Thymus (tissue), 11 donors: Measurements from ENCODE around the gene TANC2. TPM values are rescaled to one million over a fixed set of nuclear protein-coding genes. Genes with fewer than 3 reads are reported as not detected.

Experiments
- DNase-seq, 9 donors: peaks; one replicate each; pipeline ENCODE4 v3.0.0-alpha.2; 2013; ENCODE audit warnings: low spot score in 9 of 9, low read depth in 6 of 9, missing footprints in 1 of 9
- H3K27ac ChIP-seq, 2 donors: one replicate each; pipeline ENCODE4 v1.5.1; 2013; ENCODE audit warnings: control low read depth in 1 of 2, low read depth in 1 of 2, low read length in 1 of 2, mild to moderate bottlenecking in 1 of 2, moderate library complexity in 1 of 2
- H3K27me3 ChIP-seq, 2 donors: one replicate each; pipeline ENCODE4 v1.5.1; 2013; ENCODE audit warnings: low read length in 1 of 2; ENCODE audit not compliant: control insufficient read depth in 2 of 2, insufficient read depth in 1 of 2
- H3K36me3 ChIP-seq, 2 donors: one replicate each; pipeline ENCODE4 v1.5.1; 2013; ENCODE audit warnings: low read length in 1 of 2, mild to moderate bottlenecking in 1 of 2, moderate library complexity in 1 of 2; ENCODE audit not compliant: control insufficient read depth in 2 of 2, insufficient read depth in 2 of 2
- H3K4me1 ChIP-seq, 2 donors: one replicate each; pipeline ENCODE4 v1.5.1; 2013; ENCODE audit warnings: low read length in 2 of 2; ENCODE audit not compliant: control insufficient read depth in 2 of 2, insufficient read depth in 2 of 2
- H3K4me3 ChIP-seq, 2 donors: one replicate each; pipeline ENCODE4 v1.5.1; 2013; ENCODE audit warnings: low read length in 2 of 2, control low read depth in 1 of 2, mild to moderate bottlenecking in 1 of 2
- H3K9me3 ChIP-seq, 2 donors: one replicate each; pipeline ENCODE4 v1.5.1; 2013; ENCODE audit warnings: low read length in 1 of 2, mild to moderate bottlenecking in 1 of 2; ENCODE audit not compliant: control insufficient read depth in 2 of 2, insufficient read depth in 1 of 2
- WGBS: extraction: QIAGEN DNeasy Blood & Tissue Kit; methylation state at CpG from one replicate; pipeline ENCODE4 v1.1.7; 2013; 5-methylcytosine and 5-hydroxymethylcytosine counted together
- polyA plus RNA-seq: library from polyadenylated mRNA; stranded (reverse); fragments of 200-250 nt; gene quantifications from one replicate; pipeline ENCODE4 v1.2.3, GENCODE V29; 2013
- total RNA-seq: library from RNA; stranded (reverse); fragments of 120-200 nt; gene quantifications from one replicate; pipeline ENCODE4 v1.2.4, GENCODE V29; 2013
- donor health status: healthy.

Gene TANC2
- total and polyA plus RNA-seq, 2 donors: 2.5 to 7.8 TPM

GRCh38 chr17:62950067-62950466, 16.0 kb upstream of the TANC2 start:
- H3K27ac ChIP-seq: no peak overlapping the region

GRCh38 chr17:62955841-62956352, 10.1 kb upstream of the TANC2 start:
- Histone ChIP-seq H3K9me3 (no peaks in the 10 kb centered on the region), H3K4me1 (no peaks in the 10 kb centered on the region), H3K27ac (no peak overlapping the region), H3K4me3 (no peak overlapping the region), H3K27me3 (no peaks in the 10 kb centered on the region), H3K36me3 (no peaks in the 10 kb centered on the region)
- no peak for DNase-seq
- WGBS: 97% methylated on average over 4 of the region's 4 CpGs

More at GRCh38 chr17:62950067-62950466, 16.0 kb upstream of the TANC2 start:
- WGBS: 82% methylated on average over 1 of the region's 1 CpG
- DNase-seq: no peak
- H3K27me3 ChIP-seq: no peaks in the 10 kb centered on the region
- no peaks in the 10 kb centered on the region for H3K36me3 ChIP-seq
- H3K4me3 ChIP-seq: no peak overlapping the region
- H3K4me1 ChIP-seq: no peaks in the 10 kb centered on the region
- no peaks in the 10 kb centered on the region for H3K9me3 ChIP-seq

GRCh38 chr17:62963296-62963695, 2.7 kb upstream of the TANC2 start:
- Histone ChIP-seq H3K4me3 (no peak overlapping the region), H3K4me1 (peaks cover 0 to 9% of the 10 kb centered on the region in 2 donors), H3K27me3 (peaks cover 0 to 6% of the 10 kb centered on the region in 2 donors), H3K36me3 (no peaks in the 10 kb centered on the region), H3K27ac (no peak overlapping the region), H3K9me3 (no peaks in the 10 kb centered on the region)
- WGBS: 93% methylated on average over 3 of the region's 3 CpGs
- no peak for DNase-seq

GRCh38 chr17:62964506-62964905, 1.5 kb upstream of the TANC2 start:
- no peak for DNase-seq
- peaks cover 0 to 6% of the 10 kb centered on the region in 2 donors for H3K27me3 ChIP-seq
- no peak overlapping the region for H3K27ac ChIP-seq
- WGBS: 96% methylated on average over 4 of the region's 4 CpGs
- H3K9me3 ChIP-seq: no peaks in the 10 kb centered on the region
- H3K36me3 ChIP-seq: no peaks in the 10 kb centered on the region
- H3K4me3 ChIP-seq: no peak overlapping the region
- H3K4me1 ChIP-seq: peaks cover 0 to 9% of the 10 kb centered on the region in 2 donors

GRCh38 chr17:62965174-62965685, 805 bp upstream of the TANC2 start:
- Histone ChIP-seq H3K4me3 (peak overlapping the region; percentile 76), H3K27ac (peak overlapping the region; percentile 76 to 89), H3K36me3 (no peaks in the 10 kb centered on the region), H3K4me1 (peaks cover 0 to 9% of the 10 kb centered on the region in 2 donors), H3K9me3 (no peaks in the 10 kb centered on the region), H3K27me3 (peaks cover 0 to 6% of the 10 kb centered on the region in 2 donors)
- DNase-seq: no peak
- 79% methylated on average over 19 of the region's 19 CpGs for WGBS

GRCh38 chr17:62966426-62967204, 580 bp downstream of the TANC2 start:
- peak overlapping the region; percentile 75 to 76 for H3K4me3 ChIP-seq
- no peaks in the 10 kb centered on the region for H3K9me3 ChIP-seq
- peak overlapping the region; percentile 61 to 87 for H3K27ac ChIP-seq
- no peaks in the 10 kb centered on the region for H3K36me3 ChIP-seq
- peaks cover 0 to 6% of the 10 kb centered on the region in 2 donors for H3K27me3 ChIP-seq
- H3K4me1 ChIP-seq: peaks cover 0 to 9% of the 10 kb centered on the region in 2 donors
- under 1% methylated on average over 80 of the region's 80 CpGs for WGBS
- DNase-seq: peak in 7 of 9 donors; percentile 17 to 45 (median 25)

GRCh38 chr17:62967205-62967529, 1.1 kb downstream of the TANC2 start:
- H3K4me1 ChIP-seq: peaks cover 0 to 9% of the 10 kb centered on the region in 2 donors
- peaks cover 0 to 4% of the 10 kb centered on the region in 2 donors for H3K27me3 ChIP-seq
- DNase-seq: no peak
- H3K9me3 ChIP-seq: no peaks in the 10 kb centered on the region
- 19% methylated on average over 4 of the region's 4 CpGs for WGBS
- peak overlapping the region; percentile 75 to 76 for H3K4me3 ChIP-seq
- H3K36me3 ChIP-seq: no peaks in the 10 kb centered on the region
- H3K27ac ChIP-seq: no peak overlapping the region

GRCh38 chr17:62968445-62968923, 2.4 kb downstream of the TANC2 start:
- no peaks in the 10 kb centered on the region for H3K36me3 ChIP-seq
- peak; percentile 42 to 88 (median 63) for DNase-seq
- no peaks in the 10 kb centered on the region for H3K9me3 ChIP-seq
- WGBS: 3% methylated on average over 3 of the region's 3 CpGs
- H3K4me3 ChIP-seq: no peak overlapping the region
- H3K27ac ChIP-seq: no peak overlapping the region
- no peaks in the 10 kb centered on the region for H3K27me3 ChIP-seq
- peaks cover 0 to 9% of the 10 kb centered on the region in 2 donors for H3K4me1 ChIP-seq

- DNase-seq: no peak
- no peak overlapping the region for H3K4me3 ChIP-seq
- no peak overlapping the region for H3K27ac ChIP-seq
- H3K27me3 ChIP-seq: no peaks in the 10 kb centered on the region
- no peaks in the 10 kb centered on the region for H3K36me3 ChIP-seq
- peaks cover 0 to 2% of the 10 kb centered on the region in 2 donors for H3K4me1 ChIP-seq
- H3K9me3 ChIP-seq: no peaks in the 10 kb centered on the region
These were observed 4.6 kb downstream of the TANC2 start for GRCh38 chr17:62970610-62971009.
